HG03045 (cell line): ENCODE results near the gene CCDC27.
A peak's percentile ranks its signal among the peaks of the same experiment; 100 is the strongest.
"Not testable (repeated sequence)": the region's sequence is repeated elsewhere in the genome, so short reads cannot be mapped to it uniquely, and the experiment has no call there.

Experiments
- ATAC-seq: cut with Tn5 transposase; IDR thresholded peaks from one replicate; pipeline ENCODE4 v1.9.1; 2021; ENCODE audit warnings: mild to moderate bottlenecking, moderate library complexity; ENCODE audit not compliant: unreplicated experiment

Gene CCDC27

DNA sequence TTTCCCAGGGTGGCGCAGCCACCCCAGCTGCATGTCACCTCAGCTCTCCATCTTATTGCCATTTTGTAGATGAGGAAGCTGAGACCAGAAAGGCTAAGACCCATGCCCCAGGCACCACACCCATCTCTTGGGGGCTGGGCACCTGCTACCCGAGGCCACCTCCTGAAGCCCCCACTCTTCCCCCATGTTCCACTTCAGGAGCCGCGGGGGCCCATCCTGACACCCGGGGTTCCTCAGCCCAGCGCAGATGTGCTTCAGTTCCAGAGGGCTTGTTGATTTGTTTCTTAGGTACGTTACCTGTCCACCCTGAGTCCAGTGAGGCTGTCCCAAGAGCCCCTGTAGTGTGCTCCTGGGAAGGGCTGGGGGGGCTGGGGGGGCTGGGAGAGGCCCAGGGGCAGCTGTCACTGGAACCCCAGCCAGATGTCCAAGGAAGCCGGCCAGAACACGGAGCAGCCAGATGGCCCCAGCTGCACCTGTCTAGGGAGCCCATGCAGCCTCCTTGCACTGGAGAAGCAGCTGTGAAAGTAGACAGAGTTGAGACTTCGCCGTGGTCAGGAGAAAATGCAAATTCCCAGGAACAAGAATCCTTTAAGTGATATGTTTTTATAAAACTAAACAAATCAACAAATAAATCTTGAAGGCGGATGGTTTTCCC is 17.1 kb upstream of the CCDC27 start:
- no peak for ATAC-seq

DNA sequence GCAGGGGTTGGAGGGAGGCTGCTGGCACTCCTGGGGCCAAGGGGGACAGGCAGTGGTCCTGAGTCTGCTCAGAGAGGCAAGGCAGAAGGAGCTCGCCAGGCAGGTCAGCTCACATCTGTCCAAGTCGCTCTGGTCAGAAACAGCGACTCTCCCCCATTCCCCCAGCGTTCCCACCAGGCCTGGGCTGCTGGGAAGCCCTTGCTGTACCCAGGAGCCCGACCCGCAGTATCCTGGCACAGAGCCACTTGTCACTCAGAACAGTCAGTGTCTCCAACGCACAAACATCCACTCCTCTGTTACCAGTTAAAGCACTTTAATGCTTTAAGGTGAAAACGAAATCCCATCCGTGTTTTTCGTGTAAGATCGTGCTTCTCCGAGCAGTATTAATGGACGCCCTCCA is 16.6 kb upstream of the CCDC27 start:
- no peak for ATAC-seq

- ATAC-seq: no peak
These were observed 16.1 kb upstream of the CCDC27 start for GRCh38 chr1:3736131-3736561.

- ATAC-seq: no peak
These were observed 15.5 kb upstream of the CCDC27 start for GRCh38 chr1:3736708-3737107.

DNA sequence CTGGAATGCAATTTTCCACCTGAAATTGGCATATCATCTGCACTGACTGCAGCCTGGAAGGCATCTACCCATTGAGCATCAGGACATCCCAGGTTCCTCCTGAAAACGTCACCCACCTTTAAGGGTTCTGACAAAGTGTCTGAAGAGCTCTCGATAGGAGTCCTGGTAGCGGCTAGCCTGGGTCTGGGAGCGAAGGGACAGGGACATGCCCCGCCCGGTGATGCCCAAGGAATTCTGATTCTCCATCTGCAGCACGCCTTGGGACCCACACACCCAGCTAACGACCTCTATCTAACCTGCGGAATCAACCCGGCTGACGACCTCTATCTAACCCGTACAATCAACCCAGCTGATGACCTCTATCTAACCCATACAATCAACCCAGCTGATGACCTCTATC is 13.3 kb upstream of the CCDC27 start:
- no peak for ATAC-seq

DNA sequence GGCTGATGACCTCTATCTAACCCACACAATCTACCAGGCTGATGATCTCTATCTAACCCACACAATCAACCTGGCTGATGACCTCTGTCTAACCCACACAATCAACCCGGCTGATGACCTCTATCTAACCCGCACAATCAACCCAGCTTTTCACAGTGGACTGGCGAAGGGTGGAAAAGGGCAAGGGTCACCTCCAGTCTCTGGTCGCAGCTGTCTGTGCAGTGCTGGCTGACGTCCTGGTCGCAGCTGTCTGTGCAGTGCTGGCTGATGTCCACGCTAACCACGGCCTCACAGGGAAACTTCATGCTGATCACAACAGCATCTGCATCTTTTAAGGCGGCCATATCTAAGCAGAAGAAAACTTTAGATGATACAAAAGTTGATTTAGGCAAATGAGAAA is 12.2 kb upstream of the CCDC27 start:
- ATAC-seq: no peak

- ATAC-seq: no peak
These were observed 11.5 kb upstream of the CCDC27 start for GRCh38 chr1:3740752-3741151.

GRCh38 chr1:3741566-3742438 is 10.4 kb upstream of the CCDC27 start:
- no peak for ATAC-seq

DNA sequence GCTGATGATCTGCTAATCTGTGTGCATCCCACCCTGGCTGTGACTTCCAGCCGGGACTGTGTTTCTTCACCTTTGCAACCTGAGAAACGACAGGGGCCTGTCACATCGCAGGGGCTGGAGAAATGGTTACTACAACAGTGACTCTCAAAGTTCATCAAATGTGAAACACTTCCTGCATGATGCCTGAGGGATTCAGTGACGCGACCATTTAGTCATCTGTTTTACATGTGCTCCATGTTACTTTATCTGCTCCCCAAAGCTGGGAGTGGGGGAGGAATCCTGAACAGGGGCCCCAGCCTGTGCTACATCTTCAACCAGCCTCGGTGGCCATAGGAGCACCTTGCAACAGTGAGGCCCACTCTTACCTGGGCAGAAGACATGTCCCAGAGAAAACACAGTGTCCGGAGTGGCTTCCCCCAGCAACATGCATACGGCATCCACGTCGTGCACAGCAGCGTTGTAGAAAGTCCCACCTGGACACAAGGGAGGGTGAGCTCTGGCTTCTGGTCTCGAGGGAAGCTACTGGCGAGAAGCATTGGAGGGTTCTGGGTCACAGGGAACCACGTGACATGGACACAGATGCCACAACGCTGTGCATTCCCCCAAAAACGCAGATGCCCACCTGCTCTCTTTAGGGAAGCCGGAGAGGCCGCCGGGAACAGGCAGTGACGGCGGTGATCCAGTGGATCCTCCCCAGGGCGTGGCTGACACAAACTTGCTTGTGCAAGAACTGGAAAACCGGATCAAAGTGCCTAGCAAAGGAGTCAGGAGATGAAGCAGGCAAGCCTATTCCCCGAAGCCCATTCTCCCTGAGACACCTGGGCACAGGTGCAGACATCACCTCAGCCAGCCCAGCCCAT is 9.6 kb upstream of the CCDC27 start:
- ATAC-seq: no peak

- ATAC-seq: no peak
These were observed 8.8 kb upstream of the CCDC27 start for GRCh38 chr1:3743421-3743820.

- ATAC-seq: no peak
These were observed 8.4 kb upstream of the CCDC27 start for GRCh38 chr1:3743826-3744225.

DNA sequence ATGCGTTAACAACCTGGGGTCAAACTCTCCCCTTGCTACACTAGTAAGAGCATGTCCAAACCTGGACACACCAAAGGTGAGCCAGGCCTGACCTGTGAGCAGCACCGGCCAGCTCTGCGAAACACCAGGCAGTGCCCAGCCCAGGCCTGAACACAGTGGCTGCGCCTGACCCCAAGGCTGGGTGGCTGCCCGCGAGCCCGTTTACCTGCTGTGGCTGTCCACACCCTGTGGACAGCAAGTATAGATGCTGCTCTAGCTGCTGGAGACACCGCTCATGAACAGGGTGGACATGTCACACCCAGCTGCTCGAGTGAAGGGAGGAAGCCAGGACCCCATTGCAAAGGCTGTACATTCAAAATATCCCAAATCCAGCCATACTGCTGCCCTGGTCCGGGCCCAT is 7.6 kb upstream of the CCDC27 start:
- ATAC-seq: no peak

DNA sequence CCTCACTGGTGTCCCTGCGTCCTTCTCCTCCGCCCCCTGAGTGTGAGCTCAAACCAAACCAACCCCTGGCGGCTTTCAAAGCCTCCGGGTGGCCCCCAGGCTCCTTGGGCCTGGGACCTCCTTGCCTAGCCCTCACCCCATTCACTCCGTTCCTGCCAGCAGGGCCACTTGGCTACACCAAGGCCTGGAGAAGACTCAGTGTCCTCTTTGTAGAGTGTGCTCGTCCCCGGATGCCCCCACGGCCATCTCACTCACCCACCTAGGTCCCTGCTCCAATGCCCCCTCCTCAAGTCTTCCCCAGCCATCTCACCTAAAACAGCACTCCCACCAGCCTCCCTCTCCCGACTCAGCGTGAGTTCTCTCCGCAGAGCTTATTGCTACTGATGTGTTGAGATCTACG is 7.2 kb upstream of the CCDC27 start:
- no peak for ATAC-seq

- ATAC-seq: no peak
These were observed 6.5 kb upstream of the CCDC27 start for GRCh38 chr1:3745590-3746381.

DNA sequence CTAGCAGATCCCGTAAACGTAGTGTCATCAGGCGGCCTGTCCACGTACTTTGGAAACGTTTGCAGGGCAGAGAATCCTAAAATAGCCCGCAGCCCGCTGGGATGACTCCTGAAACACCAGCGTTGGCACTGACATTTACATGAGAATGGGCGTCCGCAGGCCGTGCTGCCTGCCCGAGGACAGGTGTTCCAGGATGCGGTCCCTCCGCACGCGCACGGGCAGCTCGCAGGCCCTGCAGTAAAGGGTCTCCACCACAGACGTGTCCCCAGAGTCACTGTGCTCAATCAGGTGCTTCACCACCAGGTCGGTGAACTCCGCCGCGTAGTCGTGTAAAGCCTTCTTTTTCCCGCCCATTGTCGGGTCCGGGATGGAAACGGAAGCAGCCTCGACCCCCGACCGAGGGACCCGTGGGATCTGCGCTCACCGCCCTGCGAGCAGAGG is 5.8 kb upstream of the CCDC27 start:
- ATAC-seq: no peak

DNA sequence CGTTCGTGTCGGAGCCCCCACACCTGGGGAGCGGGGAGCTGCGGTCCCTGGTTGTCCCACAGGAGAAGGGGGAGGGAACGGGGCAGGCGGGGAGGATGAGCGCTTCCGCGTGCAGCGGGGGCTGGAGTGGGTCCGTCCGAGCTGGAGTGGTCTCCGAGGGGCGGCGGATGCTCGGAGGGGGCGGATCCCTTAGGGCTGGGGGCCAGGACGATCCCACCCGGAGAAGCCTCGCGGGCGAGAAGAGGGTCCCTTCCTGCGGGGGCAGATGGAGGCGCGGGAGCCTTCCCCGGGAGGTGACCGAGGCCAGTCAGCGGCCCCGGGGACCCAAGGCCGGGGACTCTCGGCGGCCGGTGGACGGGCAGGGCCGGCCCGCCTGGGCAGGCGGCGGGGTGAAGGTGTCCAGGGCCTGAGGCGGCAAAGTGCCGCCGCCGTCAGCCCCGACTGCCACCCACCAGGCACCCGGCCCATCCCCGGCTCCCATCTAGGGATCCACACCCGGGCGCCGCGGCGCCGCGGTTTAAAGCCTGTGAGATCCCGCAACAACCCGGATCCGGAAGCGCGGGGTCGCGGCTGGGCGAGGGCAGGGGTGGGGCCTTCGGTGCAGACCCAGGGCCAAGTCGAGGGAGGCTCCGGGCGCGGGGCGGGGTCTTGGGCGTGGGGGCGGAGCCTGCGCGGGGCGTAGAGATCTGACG is 5.3 kb upstream of the CCDC27 start:
- ATAC-seq: peak; percentile 78

DNA sequence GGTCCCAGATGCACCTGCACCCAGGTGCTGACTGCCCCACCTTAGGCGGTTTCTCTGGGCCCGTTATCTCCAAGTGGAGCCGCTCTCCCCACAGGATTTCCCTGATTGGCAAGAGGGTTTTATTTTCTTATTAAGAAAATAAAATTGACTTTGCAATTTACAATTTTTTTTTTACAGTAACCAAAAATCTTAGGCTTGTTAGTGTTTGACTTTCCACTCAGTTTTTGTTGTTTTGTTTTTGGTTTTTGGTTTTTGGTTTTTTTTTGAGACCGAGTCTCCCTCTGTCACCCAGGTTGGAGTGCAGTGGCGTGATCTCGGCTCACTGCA is 4.8 kb upstream of the CCDC27 start:
- no peak for ATAC-seq

- no peak for ATAC-seq
These were observed 4.3 kb upstream of the CCDC27 start for GRCh38 chr1:3747903-3748302.

- not testable (repeated sequence) for ATAC-seq
These were observed 3.8 kb upstream of the CCDC27 start for GRCh38 chr1:3748316-3748900.

GRCh38 chr1:3749512-3749911 is 2.7 kb upstream of the CCDC27 start:
- ATAC-seq: no peak
